GM21447 (cell line): Measurements from ENCODE around the gene TMEM181.
"Not testable (repeated sequence)": the region's sequence is repeated elsewhere in the genome, so short reads cannot be mapped to it uniquely, and the experiment has no call there.

ENCODE experiments used
- ATAC-seq: cut with Tn5 transposase; IDR thresholded peaks from one replicate; pipeline ENCODE4 v1.9.1; 2021; ENCODE audit not compliant: unreplicated experiment

The TMEM181 gene

DNA sequence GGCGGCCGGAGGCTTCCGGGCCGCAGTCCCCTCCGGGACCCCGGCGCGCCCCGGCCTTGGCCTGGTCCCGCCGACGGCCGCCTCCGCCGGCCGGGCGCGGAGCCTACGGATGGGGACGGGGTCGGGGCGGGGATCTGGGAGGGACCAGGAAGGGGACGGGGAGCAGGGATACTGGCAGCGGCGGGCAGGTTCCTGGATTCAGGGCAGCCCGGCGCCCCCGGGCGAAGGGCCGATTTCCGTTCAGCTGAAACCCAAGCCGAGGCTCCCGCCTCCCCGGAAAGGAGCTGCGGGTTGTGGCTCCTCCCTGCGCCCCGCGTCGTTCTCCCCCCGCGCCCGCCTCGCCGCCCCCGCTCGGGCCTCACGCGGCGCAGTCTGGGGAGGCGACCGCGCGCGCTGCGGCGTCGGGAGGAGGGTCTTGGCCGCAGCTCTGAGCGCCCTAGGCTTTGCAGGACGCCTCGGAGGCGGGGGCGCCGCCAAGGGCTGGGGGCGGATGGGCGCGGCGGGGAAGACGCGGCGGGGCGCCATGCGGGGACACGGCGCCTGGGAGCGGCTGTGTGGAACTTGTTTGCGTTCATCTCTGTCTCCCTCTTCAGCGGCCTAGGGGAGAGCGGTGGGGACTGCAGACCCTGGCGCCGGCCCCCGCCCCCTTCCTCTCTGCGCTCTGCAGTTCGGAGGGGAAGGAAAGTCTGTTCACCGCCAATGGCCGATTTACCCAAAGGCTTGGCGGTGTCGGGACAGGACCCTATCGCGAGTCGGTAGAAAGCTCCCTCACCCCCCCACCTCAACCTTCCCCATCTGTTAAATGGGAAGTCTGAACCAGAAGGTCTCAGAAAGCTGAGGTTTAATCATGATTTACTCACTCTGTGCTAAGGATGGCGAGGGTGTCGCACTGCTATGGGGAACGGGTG lies 22.7 kb upstream of the TMEM181 start:
- no peak for ATAC-seq

GRCh38 chr6:158538741-158539140 lies 21.1 kb upstream of the TMEM181 start:
- no peak for ATAC-seq

DNA sequence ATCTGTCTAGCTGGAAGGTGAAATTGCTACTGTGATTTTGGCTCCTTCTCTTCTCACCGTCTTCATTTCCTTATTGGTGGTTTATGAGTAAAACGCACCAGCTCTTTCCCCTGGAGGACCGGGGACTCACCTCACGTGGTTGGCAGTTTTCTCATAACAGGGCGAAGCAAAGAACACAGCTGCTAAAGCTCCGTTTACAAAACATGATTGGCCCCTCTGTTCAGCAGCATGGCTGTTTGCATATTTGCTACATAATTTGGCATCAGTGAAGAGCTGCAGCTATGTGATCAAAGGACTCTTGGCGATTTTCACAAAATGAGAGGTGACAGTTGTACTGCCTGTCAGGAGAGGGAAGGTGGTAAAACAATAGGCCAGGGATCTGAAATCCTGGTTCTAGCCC lies 20.5 kb upstream of the TMEM181 start:
- no peak for ATAC-seq

GRCh38 chr6:158539881-158540280 lies 20.0 kb upstream of the TMEM181 start:
- ATAC-seq = no peak

DNA sequence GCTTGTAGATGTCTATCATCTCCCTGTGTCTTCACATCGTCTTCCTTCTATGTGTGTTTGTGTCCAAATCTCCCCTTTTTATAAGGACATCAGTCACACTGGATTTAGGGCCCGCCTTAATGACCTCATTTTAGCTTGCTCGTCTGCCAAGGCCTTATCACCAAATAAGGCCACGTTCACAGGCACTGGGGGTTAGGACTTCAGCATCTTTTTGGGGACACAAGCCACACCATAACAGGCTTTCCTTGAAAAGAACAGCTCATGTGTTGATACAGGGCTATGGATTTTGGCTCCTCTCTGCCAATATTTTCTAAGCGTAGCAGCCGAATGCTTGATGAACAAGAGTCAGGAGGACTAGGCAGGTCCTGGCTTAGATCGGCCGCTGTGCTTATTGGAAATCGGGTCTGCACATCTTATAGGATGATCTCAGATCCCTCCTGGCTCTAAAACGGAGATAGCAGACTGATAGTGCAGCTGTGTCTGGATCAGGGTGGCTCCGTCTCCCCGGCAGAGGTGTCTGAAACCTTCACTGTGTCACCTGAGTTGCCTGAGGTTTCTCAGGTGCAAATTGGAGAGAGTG lies 16.2 kb upstream of the TMEM181 start:
- ATAC-seq = no peak

DNA sequence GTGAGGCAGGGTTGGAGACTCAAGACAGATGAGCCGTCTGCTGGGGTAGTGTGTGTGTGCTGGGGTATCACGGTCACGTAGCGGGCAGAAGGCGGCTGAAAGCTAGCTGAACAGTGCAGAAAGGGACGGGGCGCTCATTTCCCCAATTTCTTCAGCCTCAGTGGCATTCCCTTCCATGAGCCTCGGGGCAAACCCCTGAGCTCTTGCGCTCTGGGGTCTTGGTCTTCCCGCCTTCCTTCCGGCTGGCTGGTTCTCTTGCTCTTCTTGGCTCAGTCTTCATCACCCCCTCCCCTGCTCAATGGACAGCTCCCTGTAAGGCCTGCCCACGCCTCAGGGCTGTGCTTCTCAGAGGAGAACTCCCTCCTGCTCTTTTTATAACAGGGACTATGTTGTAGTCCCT lies 15.5 kb upstream of the TMEM181 start:
- ATAC-seq = no peak

DNA sequence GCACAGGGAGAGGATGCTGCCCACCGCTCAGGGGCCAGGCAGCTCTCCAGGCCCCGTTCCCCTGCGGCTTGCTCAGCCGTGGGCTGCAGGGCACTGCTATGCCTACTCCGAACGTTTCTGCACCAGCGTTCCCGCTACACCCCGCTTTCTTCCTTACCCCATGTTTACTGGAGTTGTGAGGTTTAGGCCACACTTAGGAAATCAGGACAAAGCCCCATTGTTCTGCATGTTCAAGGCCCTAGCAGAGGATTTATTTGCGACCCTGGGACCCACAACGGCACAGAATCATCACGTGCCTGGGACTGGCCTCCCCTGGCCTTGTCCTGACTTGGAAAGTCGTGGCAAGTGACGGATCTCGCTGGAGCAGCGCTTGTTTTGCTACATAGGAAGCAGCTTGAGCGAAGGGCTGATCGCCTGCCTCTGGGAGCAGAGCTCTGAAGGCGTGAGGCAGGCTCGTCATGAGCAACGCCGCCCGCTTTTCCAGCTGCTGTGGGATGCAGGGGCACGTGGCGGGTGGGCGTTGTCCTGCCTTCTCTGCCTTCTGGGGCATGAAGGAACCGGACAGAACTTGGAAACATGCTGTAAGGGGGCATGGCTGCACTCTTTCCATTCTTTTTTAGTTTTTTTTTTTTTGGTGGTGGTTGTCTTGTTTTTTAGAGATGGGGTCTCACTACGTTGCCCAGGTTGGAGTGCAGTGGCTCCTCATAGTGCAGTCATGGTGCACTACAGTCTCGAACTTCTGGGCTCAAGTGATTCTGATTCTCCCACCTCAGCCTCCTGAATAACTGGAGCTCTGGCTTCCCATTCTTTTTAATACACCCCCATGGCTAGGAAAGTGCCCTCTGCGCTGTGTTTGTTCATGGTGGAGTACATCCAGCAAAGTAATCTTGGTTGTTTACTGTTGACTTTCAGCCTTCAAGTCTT lies 14.6 kb upstream of the TMEM181 start:
- no peak for ATAC-seq

GRCh38 chr6:158548418-158549161 lies 11.3 kb upstream of the TMEM181 start:
- no peak for ATAC-seq

DNA sequence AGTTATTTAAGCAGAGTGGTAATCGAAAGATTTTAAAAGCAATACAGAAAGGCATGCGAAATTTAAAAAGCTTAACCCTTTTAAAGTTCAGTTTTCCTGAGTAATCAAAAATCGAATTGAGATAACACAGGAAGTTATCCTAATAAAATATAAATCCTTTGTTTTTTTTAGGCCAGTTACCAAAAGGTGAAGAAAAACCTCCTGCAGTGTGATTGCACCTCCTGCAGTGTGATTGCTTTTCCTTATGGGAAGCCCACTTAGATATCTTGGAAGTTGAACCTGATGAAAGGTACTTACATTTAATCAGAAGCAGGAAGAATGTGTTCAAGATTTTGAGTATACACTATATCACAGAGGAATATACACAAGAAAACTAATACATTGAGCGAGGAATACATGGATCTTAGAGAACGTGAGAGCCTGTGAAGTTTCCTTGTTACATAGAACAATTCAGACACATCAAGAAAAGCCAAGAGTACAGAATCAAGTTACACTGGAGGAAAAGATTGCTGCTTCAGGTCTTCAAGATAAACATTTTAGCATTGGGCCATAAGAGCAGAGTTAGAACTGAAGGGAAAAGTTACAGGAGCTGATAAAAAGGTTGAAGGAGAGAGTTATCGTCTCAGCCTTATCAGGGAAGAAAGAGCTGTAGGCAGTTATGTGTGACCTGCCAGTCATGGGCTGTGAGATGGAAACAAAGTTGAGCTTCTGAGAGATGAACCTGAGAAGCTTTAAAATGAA lies 7.7 kb upstream of the TMEM181 start:
- ATAC-seq = no peak

GRCh38 chr6:158552796-158553138 lies 7.1 kb upstream of the TMEM181 start:
- no peak for ATAC-seq

- no peak for ATAC-seq
Observed at GRCh38 chr6:158554611-158555361, 5.1 kb upstream of the TMEM181 start.

DNA sequence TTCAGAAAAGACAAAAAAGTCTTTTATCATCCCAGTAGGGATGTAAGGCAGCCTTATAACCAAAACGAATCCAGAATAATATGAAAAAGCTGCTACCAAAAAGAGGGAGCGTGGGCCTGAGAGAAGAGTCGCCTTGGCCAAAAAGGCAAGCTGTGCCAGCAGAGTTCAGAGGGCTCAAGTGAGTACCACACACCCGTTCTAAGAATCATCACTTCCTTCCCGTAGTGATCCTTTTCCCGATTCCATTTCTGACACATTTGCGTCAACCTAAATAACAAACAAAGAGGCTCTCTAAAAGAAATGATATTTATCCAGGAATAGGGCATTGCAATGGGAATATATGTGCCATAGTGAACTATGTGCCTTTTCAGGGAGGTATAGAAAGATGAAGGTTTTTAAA lies 3.8 kb upstream of the TMEM181 start:
- ATAC-seq = no peak

DNA sequence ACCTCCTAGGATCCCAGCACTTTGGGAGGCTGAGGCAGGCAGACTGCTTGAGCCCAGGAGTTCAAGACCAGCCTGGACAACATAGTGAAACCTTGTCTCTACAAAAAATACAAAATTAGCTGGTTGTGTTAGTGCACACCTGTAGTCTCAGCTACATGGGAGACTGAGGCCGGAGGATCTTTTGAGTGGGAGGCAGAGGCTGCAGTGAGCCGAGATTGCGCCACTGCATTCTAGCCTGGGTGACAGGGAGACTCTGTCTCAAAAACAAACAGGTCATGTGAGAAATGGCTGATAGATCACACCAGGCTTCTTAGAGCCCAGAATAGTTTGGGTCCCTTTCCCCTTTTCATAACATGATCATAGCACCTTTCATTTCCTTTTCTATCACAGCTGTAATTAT lies 2.8 kb upstream of the TMEM181 start:
- not testable (repeated sequence) for ATAC-seq

DNA sequence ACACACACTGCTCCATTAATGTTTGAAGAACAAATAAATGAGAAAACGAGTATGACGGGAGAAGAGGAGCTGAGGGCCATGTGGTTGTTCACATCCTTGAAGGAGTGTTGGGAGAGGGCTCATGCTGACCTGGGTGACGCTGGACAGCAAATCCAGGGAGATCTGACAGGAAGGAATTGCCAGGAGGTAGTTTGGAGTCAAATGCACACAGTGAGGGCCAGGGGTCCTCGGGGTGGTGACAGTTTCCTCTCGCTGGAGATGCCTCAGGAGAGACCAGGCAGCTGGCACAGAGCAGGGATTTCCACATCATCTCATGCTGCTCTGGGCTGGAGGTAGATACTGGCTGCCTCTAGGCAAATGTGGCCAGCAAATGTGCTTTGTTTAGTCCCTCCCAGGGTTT lies 2.0 kb upstream of the TMEM181 start:
- no peak for ATAC-seq

GRCh38 chr6:158558415-158559306 lies 1.2 kb upstream of the TMEM181 start:
- no peak for ATAC-seq

- no peak for ATAC-seq
Observed at GRCh38 chr6:158559338-158559894, 475 bp upstream of the TMEM181 start.

GRCh38 chr6:158560836-158561320 lies 987 bp downstream of the TMEM181 start:
- ATAC-seq = no peak

DNA sequence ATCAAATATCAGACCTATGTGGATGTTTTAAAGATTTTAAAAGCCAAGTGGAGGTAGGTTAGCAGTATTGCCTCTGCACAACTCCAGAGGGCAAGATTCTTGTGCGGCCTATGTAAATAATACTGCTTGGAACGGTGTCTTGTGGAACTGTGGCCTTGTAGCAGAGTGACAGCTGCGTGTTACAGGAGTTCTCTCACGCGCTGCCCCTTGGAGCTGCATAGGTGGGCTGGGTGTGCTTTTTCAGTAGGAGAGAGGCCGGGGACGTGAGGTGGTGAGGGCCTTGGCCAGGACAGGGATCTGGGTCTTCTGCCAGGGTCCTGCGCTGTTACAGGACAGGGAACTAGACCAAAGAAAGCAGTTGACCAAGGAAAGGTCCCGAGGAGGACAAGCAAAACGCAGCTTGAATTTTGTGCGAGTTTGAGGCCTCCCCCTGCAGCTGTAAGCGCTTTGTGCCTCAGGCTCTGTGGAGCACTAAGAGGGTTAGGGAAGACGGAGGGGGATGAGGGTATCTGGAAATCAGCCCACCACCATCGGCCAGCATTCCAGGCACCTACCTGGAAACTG lies 1.5 kb downstream of the TMEM181 start:
- no peak for ATAC-seq
